H1 (cell line): ENCODE data around the gene ABHD15. TPM values are rescaled to one million over a fixed set of nuclear protein-coding genes. Genes with fewer than 3 reads are reported as not detected.

Source experiments
- CTCF ChIA-PET: fragments of 300-600 bp; sonication (Branson Sonifier 250); formaldehyde crosslinking; loops from one replicate; lab custom pipeline; 2021; ENCODE audit not compliant: partially characterized antibody; lab: Charles Lee
- POLR2A ChIA-PET: fragments of 300-600 bp; sonication (Branson Sonifier 250); formaldehyde crosslinking; loops from one replicate; lab custom pipeline; 2021; ENCODE audit warnings: inconsistent platforms; ENCODE audit not compliant: partially characterized antibody; lab: Charles Lee
- DNase-seq, 2 experiments: peaks; one replicate each; pipeline versions ENCODE4 v3.0.0 to v3.0.0-alpha.2; 2010 to 2022; ENCODE audit warnings: low spot score in 2 of 2, low read depth in 1 of 2, mixed read lengths in 1 of 2
- FAIRE-seq: peaks from 2 replicates; lab custom pipeline; 2011; peaks lifted over from hg19 to GRCh38; lab: Jason Lieb, UNC
- H2AFZ ChIP-seq: 2 replicates; pipeline ENCODE4 v1.8.1; 2012; ENCODE audit warnings: low read length, inconsistent platforms
- H2AK5ac ChIP-seq: 2 replicates; pipeline ENCODE4 v1.6.1; 2013; ENCODE audit warnings: low read depth, low read length
- H2BK120ac ChIP-seq: replicated peaks from 2 replicates; pipeline ENCODE3; 2013; ENCODE audit warnings: low read depth, low read length, inconsistent platforms
- H2BK12ac ChIP-seq: 2 replicates; pipeline ENCODE4 v1.6.1; 2013; ENCODE audit warnings: low read depth, low read length
- H2BK15ac ChIP-seq: 2 replicates; pipeline ENCODE4 v1.6.1; 2013; ENCODE audit warnings: low read length
- H2BK20ac ChIP-seq: 2 replicates; pipeline ENCODE4 v1.6.1; 2013; ENCODE audit warnings: low read length
- H2BK5ac ChIP-seq: 2 replicates; pipeline ENCODE4 v1.6.1; 2013; ENCODE audit warnings: low read depth, low read length
- H3K14ac ChIP-seq: 2 replicates; pipeline ENCODE4 v1.6.1; 2013; ENCODE audit warnings: inconsistent platforms; ENCODE audit not compliant: insufficient read length
- H3K18ac ChIP-seq: 2 replicates; pipeline ENCODE4 v1.6.1; 2013; ENCODE audit warnings: low read length; ENCODE audit errors: extremely low read depth
- H3K23ac ChIP-seq: 2 replicates; pipeline ENCODE4 v1.6.1; 2013; ENCODE audit warnings: inconsistent platforms; ENCODE audit not compliant: insufficient read length
- H3K23me2 ChIP-seq: 2 replicates; pipeline ENCODE4 v1.6.1; 2013; ENCODE audit warnings: low read depth, low read length
- H3K27ac ChIP-seq: 2 replicates; pipeline ENCODE4 v1.6.1; 2011; ENCODE audit warnings: low read depth, low read length, inconsistent platforms
- H3K27me3 ChIP-seq, 4 experiments: replicated peaks in 1 of 4; 1 replicate in 1 of 4; 2 replicates in 3 of 4; pipeline versions ENCODE4 v1.6.1 to v1.8.1; 2011 to 2013; ENCODE audit warnings: low read length in 3 of 4, mild to moderate bottlenecking in 3 of 4, inconsistent platforms in 2 of 4, mixed read lengths in 2 of 4, moderate library complexity in 1 of 4; ENCODE audit not compliant: control insufficient read depth in 3 of 4, insufficient read depth in 3 of 4; ENCODE audit errors: extremely low read depth in 1 of 4
- H3K36me3 ChIP-seq, 4 experiments: 2 replicates each; pipeline versions ENCODE4 v1.6.1 to v1.8.1; 2011 to 2013; ENCODE audit warnings: mild to moderate bottlenecking in 4 of 4, low read length in 3 of 4, moderate library complexity in 2 of 4, control low read depth in 1 of 4, inconsistent platforms in 1 of 4; ENCODE audit not compliant: insufficient read depth in 4 of 4, control insufficient read depth in 2 of 4
- H3K4ac ChIP-seq: replicated peaks from 2 replicates; pipeline ENCODE3; 2013; ENCODE audit warnings: low read length, low read depth, mixed read lengths, inconsistent platforms; ENCODE audit not compliant: insufficient read length
- H3K4me1 ChIP-seq, 4 experiments: replicated peaks in 1 of 4; 1 replicate in 1 of 4; 2 replicates in 3 of 4; pipeline versions ENCODE4 v1.6.1 to v1.8.1; 2011 to 2013; ENCODE audit warnings: low read length in 3 of 4, inconsistent platforms in 2 of 4, mixed read lengths in 1 of 4; ENCODE audit not compliant: insufficient read depth in 4 of 4, control insufficient read depth in 3 of 4
- H3K4me2 ChIP-seq, 2 experiments: 2 replicates each; pipeline versions ENCODE4 v1.6.1 to v1.8.1; 2011 to 2013; ENCODE audit warnings: low read depth in 2 of 2, low read length in 2 of 2, control low read depth in 1 of 2, inconsistent platforms in 1 of 2, mild to moderate bottlenecking in 1 of 2; ENCODE audit not compliant: insufficient read depth in 1 of 2
- H3K4me3 ChIP-seq, 4 experiments: fragments of 200-600, 300-600 bp in 1 of 4; sonication (generic), shearing (Covaris generic), sonication (Bioruptor Twin) in 1 of 4; 2 replicates each; pipeline versions ENCODE4 v1.5.1 to v1.8.1; 2011 to 2016; ENCODE audit warnings: low read length in 4 of 4, low read depth in 3 of 4, control low read depth in 2 of 4, inconsistent platforms in 2 of 4, mild to moderate bottlenecking in 2 of 4, mixed read lengths in 1 of 4, moderate library complexity in 1 of 4; ENCODE audit not compliant: insufficient read depth in 2 of 4; ENCODE audit errors: extremely low read depth in 1 of 4
- H3K56ac ChIP-seq: replicated peaks from 2 replicates; pipeline ENCODE3; 2013; ENCODE audit warnings: low read depth, mild to moderate bottlenecking, mixed read lengths, low read length, inconsistent platforms; ENCODE audit not compliant: insufficient read length
- H3K79me1 ChIP-seq: 2 replicates; pipeline ENCODE4 v1.6.1; 2013; ENCODE audit warnings: low read depth, low read length, control low read depth
- H3K79me2 ChIP-seq, 2 experiments: 2 replicates each; pipeline versions ENCODE4 v1.6.1 to v1.8.1; 2012 to 2013; ENCODE audit warnings: low read length in 2 of 2, mild to moderate bottlenecking in 2 of 2, inconsistent platforms in 1 of 2; ENCODE audit not compliant: insufficient read depth in 2 of 2, control insufficient read depth in 1 of 2
- H3K9ac ChIP-seq, 4 experiments: replicated peaks in 1 of 4; 1 replicate in 1 of 4; 2 replicates in 3 of 4; pipeline versions ENCODE4 v1.6.1 to v1.8.1; 2011 to 2013; ENCODE audit warnings: low read depth in 3 of 4, low read length in 3 of 4, control low read depth in 2 of 4, mild to moderate bottlenecking in 2 of 4, moderate library complexity in 2 of 4, inconsistent platforms in 1 of 4; ENCODE audit errors: extremely low read depth in 1 of 4
- H3K9me3 ChIP-seq, 2 experiments: 2 replicates each; pipeline versions ENCODE4 v1.6.1 to v1.8.1; 2012 to 2013; ENCODE audit warnings: mild to moderate bottlenecking in 2 of 2, moderate library complexity in 2 of 2, control low read depth in 1 of 2, inconsistent platforms in 1 of 2, low read depth in 1 of 2, low read length in 1 of 2, mixed read lengths in 1 of 2; ENCODE audit not compliant: insufficient read depth in 2 of 2
- H4K20me1 ChIP-seq, 2 experiments: replicated peaks in 1 of 2; 2 replicates each; pipeline versions ENCODE3 to v1.8.1; 2011 to 2013; ENCODE audit warnings: inconsistent platforms in 2 of 2, low read length in 2 of 2, mild to moderate bottlenecking in 1 of 2; ENCODE audit not compliant: insufficient read depth in 2 of 2, control insufficient read depth in 1 of 2
- H4K5ac ChIP-seq: 2 replicates; pipeline ENCODE4 v1.6.1; 2013; ENCODE audit warnings: low read length, low read depth, mixed read lengths, inconsistent platforms; ENCODE audit not compliant: insufficient read length
- H4K8ac ChIP-seq: 2 replicates; pipeline ENCODE4 v1.8.0; 2013; ENCODE audit warnings: mild to moderate bottlenecking, moderate library complexity, low read length, inconsistent platforms; ENCODE audit not compliant: insufficient read depth; ENCODE audit errors: extremely low read depth
- H4K91ac ChIP-seq: replicated peaks from 2 replicates; pipeline ENCODE3; 2013; ENCODE audit warnings: low read length, mixed read lengths, inconsistent platforms; ENCODE audit not compliant: insufficient read length
- E2F6 ChIP-seq: IDR thresholded peaks from 2 replicates; pipeline ENCODE4 v1.6.1; 2012; ENCODE audit warnings: inconsistent platforms
- WGBS, 2 experiments: shearing (Covaris generic) in 1 of 2; methylation state at CpG; one replicate each; pipeline versions ENCODE4 v1.1.6 to v1.1.7; 2013 to 2015; ENCODE audit warnings: low lambda C conversion rate in 2 of 2, mixed read lengths in 2 of 2, inconsistent platforms in 1 of 2, low coverage in 1 of 2, missing lambda C conversion rate in 1 of 2; ENCODE audit not compliant: insufficient replicate concordance in 2 of 2, insufficient coverage in 1 of 2, insufficient read length in 1 of 2; ENCODE audit errors: extremely low coverage in 1 of 2, missing lambda C conversion rate in 1 of 2; 5-methylcytosine and 5-hydroxymethylcytosine counted together
- polyA plus RNA-seq, 7 experiments: library from polyadenylated mRNA; depleted of rRNA in 3 of 7; stranded (reverse) in 5 of 7; unstranded in 2 of 7; fragments of >200 nt in 5 of 7; fragments of 200-250 nt in 2 of 7; gene quantifications; 1 replicate in 5 of 7; 2 replicates in 1 of 7; 4 replicates in 1 of 7; pipeline versions ENCODE4 v1.2.1 to v1.2.3, GENCODE V29; 2011 to 2013; ENCODE audit warnings: missing spikeins in 2 of 7, mixed read lengths in 2 of 7
- total RNA-seq: library from RNA; stranded (reverse); fragmentation: NEBNext Ultra II Directional; extraction: Animal tissue kit (Norgen Biotek cat#: 25700); gene quantifications from 2 replicates; pipeline ENCODE4 v1.2.1, GENCODE V29; 2021

ABHD15 gene
- total and polyA plus RNA-seq, 2 of the 8 experiments (the other 6 are each of a cell fraction or from before 2014, with no cell fraction given): 0.88 to 1.7 TPM

DNA sequence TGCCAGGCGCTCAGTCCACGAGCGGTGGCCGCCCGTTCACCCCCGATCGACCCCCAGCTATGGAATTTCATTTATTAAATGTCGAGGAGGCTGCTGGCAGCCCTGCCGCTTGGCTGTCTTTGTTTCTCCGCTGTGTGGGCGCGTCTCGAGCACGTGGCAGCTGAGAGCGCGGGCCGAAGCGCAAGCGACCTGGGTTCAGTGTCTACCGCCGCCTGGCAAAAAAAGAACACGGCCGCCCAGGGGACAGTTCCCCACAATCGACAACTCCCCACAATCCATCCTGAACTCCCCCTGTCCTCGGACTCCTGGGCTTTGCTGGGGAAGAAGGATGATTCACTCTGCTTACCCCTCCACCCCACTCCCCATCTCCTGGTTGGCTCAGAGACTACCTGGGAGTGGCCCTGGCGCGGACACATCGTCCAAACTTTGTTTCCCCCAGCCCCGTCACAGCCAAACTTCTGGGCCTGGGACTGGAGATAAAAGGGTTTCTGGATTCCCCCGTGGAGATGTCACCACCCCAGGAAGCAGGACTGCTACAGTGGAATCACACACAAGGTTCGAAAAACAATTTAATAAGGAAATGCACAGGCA lies 24.4 kb upstream of the ABHD15 start:
- H4K8ac ChIP-seq: no peak overlapping the region
- peak overlapping the region; percentile 93 for H3K18ac ChIP-seq
- peaks cover 0 to 40% of the 10 kb centered on the region in 2 experiments; a peak in 2 of 4 replicates for H3K79me2 ChIP-seq
- CTCF ChIA-PET: interaction anchor here (0.6 to 5.0 kb wide), 13 partner anchors 15 to 553 kb away, joined by 3 to 167 read pairs (median 4); partner anchors contain the start of genes CORO6 and TP53I13
- no peak overlapping the region for H2BK20ac ChIP-seq
- no peaks in the 10 kb centered on the region for H3K36me3 ChIP-seq
- peak overlapping the region; percentile 56 to 76 (median 64) for H3K4me3 ChIP-seq
- H3K27me3 ChIP-seq: peaks cover 0 to 6% (median 5%) of the 10 kb centered on the region in 4 experiments; a peak in 2 of 7 replicates
- peak overlapping the region; percentile 65 for H4K5ac ChIP-seq
- peaks cover 36% of the 10 kb centered on the region; the same call in 1 of the 2 replicates for H3K23me2 ChIP-seq
- peaks cover 14% of the 10 kb centered on the region for H3K79me1 ChIP-seq
- H3K14ac ChIP-seq: no peak overlapping the region
- H3K4me2 ChIP-seq: peak overlapping the region; percentile 80 to 93
- FAIRE-seq: no peak
- no peak overlapping the region for H2AK5ac ChIP-seq
- peak overlapping the region; percentile 59 for H3K56ac ChIP-seq
- H4K20me1 ChIP-seq: peaks cover 12 to 30% of the 10 kb centered on the region in 2 experiments
- H2BK15ac ChIP-seq: 0 out of 2 replicates have a peak overlapping the region, but pooled peaks have one; percentile 83
- no peak overlapping the region for H3K4ac ChIP-seq
- H2BK12ac ChIP-seq: peak overlapping the region; percentile 68; the same call in 1 of the 2 replicates
- peaks cover 0 to 49% (median 36%) of the 10 kb centered on the region in 4 experiments; a peak in 6 of 7 replicates for H3K4me1 ChIP-seq
- H2BK120ac ChIP-seq: no peak overlapping the region
- POLR2A ChIA-PET: interaction anchor here (0.6 to 3.6 kb wide), 11 partner anchors 10 to 298 kb away, joined by 3 to 30 read pairs (median 6); partner anchors contain the start of genes NUFIP2 and TAOK1
- whole genome bisulfite sequencing, 2 experiments: 1% methylated on average over 24 of the region's 31 CpGs; no CpG with 5 or more reads in 1 of the 2 experiments
- peak overlapping the region; percentile 75 for H4K91ac ChIP-seq
- 0 out of 2 replicates have a peak overlapping the region, but pooled peaks have one; percentile 25 for H3K27ac ChIP-seq
- no peak overlapping the region for H3K23ac ChIP-seq
- H3K9ac ChIP-seq: peak overlapping the region in 3 of 4 experiments; percentile 6 to 31 (median 28); a peak in 4 of 7 replicates
- peak overlapping the region; percentile 77; the same call in 1 of the 2 replicates for H2AFZ ChIP-seq
- H3K9me3 ChIP-seq: no peaks in the 10 kb centered on the region
- peak overlapping the region; percentile 75; the same call in 1 of the 2 replicates for H2BK5ac ChIP-seq
- DNase-seq: no peak
- peak; percentile 93 for TF ChIP-seq E2F6
